ENCODE results near the gene PRPF40A. TPM values are rescaled to one million over a fixed set of nuclear protein-coding genes. Genes with fewer than 3 reads are reported as not detected.
A peak's percentile ranks its signal among the peaks of the same experiment; 100 is the strongest.

The PRPF40A gene
- total RNA-seq, 1 donor from 2014 or later = 132 TPM

DNA sequence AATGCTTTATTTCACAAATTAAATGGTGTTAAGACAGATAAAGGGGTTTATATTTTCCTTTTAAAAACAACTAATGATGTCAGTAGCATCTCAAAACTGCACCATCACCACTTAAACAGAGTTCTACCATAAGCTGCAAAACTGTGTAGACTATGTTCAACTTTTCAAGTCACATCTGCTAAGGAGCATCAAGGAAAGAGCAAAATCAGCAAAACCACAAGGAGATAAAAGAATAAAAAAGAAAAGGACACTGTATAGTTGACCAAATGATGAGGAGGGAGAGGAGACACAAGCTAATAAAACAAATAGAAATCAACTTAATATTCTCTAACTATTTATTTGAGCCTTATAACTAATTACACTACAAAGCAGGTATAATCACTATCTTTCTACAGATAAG lies 33.9 kb downstream of the PRPF40A start:
- peaks cover 28% of the 10 kb centered on the region for H3K36me3 Mint-ChIP-seq (ENCODE audit: insufficient read depth)
- TF ChIP-seq CTCF (IDR thresholded peaks at IDR 0.05; ENCODE audit: unreplicated experiment) = no peak
- no peaks in the 10 kb centered on the region for H3K4me1 Mint-ChIP-seq (ENCODE audit: low read depth)
- no peak overlapping the region for H3K4me3 Mint-ChIP-seq (ENCODE audit: low read depth)
- no peaks in the 10 kb centered on the region for H3K9me3 Mint-ChIP-seq (ENCODE audit: low read depth)
- no peak overlapping the region for H3K27ac Mint-ChIP-seq
- H3K27me3 Mint-ChIP-seq = no peaks in the 10 kb centered on the region
- DNase-seq (ENCODE audit: low spot score, unreplicated experiment) = no peak

- Mint-ChIP-seq H3K9me3 (ENCODE audit: low read depth) (no peaks in the 10 kb centered on the region), H3K36me3 (ENCODE audit: insufficient read depth) (peaks cover 28% of the 10 kb centered on the region), H3K27me3 (no peaks in the 10 kb centered on the region), H3K4me3 (ENCODE audit: low read depth) (no peak overlapping the region), H3K4me1 (ENCODE audit: low read depth) (no peaks in the 10 kb centered on the region), H3K27ac (peak overlapping the region; percentile 57)
- no peak for DNase-seq (ENCODE audit: low spot score, unreplicated experiment)
- TF ChIP-seq CTCF (IDR thresholded peaks at IDR 0.05; ENCODE audit: unreplicated experiment) = no peak
Measured at GRCh38 chr2:152682663-152683062, 34.6 kb downstream of the PRPF40A start.

GRCh38 chr2:152678808-152679207 lies 38.5 kb downstream of the PRPF40A start:
- DNase-seq (ENCODE audit: low spot score, unreplicated experiment) = no peak
- no peak for TF ChIP-seq CTCF (IDR thresholded peaks at IDR 0.05; ENCODE audit: unreplicated experiment)
- H3K36me3 Mint-ChIP-seq (ENCODE audit: insufficient read depth) = peaks cover 27% of the 10 kb centered on the region
- no peak overlapping the region for H3K4me3 Mint-ChIP-seq (ENCODE audit: low read depth)
- H3K9me3 Mint-ChIP-seq (ENCODE audit: low read depth) = no peaks in the 10 kb centered on the region
- no peaks in the 10 kb centered on the region for H3K27me3 Mint-ChIP-seq
- no peaks in the 10 kb centered on the region for H3K4me1 Mint-ChIP-seq (ENCODE audit: low read depth)
- no peak overlapping the region for H3K27ac Mint-ChIP-seq

DNA sequence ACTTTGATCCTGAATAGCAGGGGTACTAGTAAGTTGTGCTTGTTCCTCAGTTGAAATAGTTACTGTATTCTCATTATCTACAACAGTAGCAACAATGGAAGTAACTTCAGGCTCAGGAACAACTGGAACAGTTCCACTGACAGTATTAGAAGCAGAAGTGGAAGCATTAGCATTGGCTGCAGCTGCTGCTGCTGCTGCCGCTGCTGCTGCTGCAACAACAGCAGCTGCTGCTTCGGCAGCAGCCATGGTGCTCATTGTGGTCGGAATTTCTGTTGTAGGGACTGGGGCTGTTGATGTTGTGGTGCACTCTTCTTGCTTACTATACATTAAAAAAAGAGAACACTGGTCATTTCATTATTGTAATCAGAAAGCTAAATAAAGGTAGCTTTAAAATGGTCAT lies 40.8 kb downstream of the PRPF40A start:
- H3K27me3 Mint-ChIP-seq = no peaks in the 10 kb centered on the region
- H3K4me3 Mint-ChIP-seq (ENCODE audit: low read depth) = no peak overlapping the region
- no peak for DNase-seq (ENCODE audit: low spot score, unreplicated experiment)
- H3K4me1 Mint-ChIP-seq (ENCODE audit: low read depth) = no peaks in the 10 kb centered on the region
- no peak for TF ChIP-seq CTCF (IDR thresholded peaks at IDR 0.05; ENCODE audit: unreplicated experiment)
- H3K9me3 Mint-ChIP-seq (ENCODE audit: low read depth) = no peaks in the 10 kb centered on the region
- no peak overlapping the region for H3K27ac Mint-ChIP-seq
- H3K36me3 Mint-ChIP-seq (ENCODE audit: insufficient read depth) = peaks cover 21% of the 10 kb centered on the region

GRCh38 chr2:152674334-152674733 lies 42.9 kb downstream of the PRPF40A start:
- H3K36me3 Mint-ChIP-seq (ENCODE audit: insufficient read depth) = peaks cover 20% of the 10 kb centered on the region
- H3K4me1 Mint-ChIP-seq (ENCODE audit: low read depth) = no peaks in the 10 kb centered on the region
- no peaks in the 10 kb centered on the region for H3K27me3 Mint-ChIP-seq
- no peak overlapping the region for H3K4me3 Mint-ChIP-seq (ENCODE audit: low read depth)
- no peak for DNase-seq (ENCODE audit: low spot score, unreplicated experiment)
- no peaks in the 10 kb centered on the region for H3K9me3 Mint-ChIP-seq (ENCODE audit: low read depth)
- TF ChIP-seq CTCF (IDR thresholded peaks at IDR 0.05; ENCODE audit: unreplicated experiment) = no peak
- H3K27ac Mint-ChIP-seq = no peak overlapping the region

All from progenitor cell of endocrine pancreas (in vitro differentiated cells).